KMS-11 (cell line): ENCODE data around the gene OTX2.

Experiments
- H2AFZ ChIP-seq: fragments of 200-600 bp; sonication (generic); 2 replicates; pipeline ENCODE4 v1.6.1; 2016; ENCODE audit warnings: antibody characterized with exemption, mixed run types, low read depth
- H3K27ac ChIP-seq: fragments of 200-600 bp; sonication (generic); 2 replicates; pipeline ENCODE4 v1.6.1; 2016; ENCODE audit warnings: mild to moderate bottlenecking, mixed run types
- H3K27me3 ChIP-seq: fragments of 200-600 bp; sonication (generic); 2 replicates; pipeline ENCODE4 v1.6.1; 2017; ENCODE audit warnings: mild to moderate bottlenecking, low read depth, mixed run types, moderate library complexity; ENCODE audit not compliant: insufficient read depth
- H3K36me3 ChIP-seq: fragments of 200-600 bp; sonication (generic); 2 replicates; pipeline ENCODE4 v1.6.1; 2017; ENCODE audit warnings: mild to moderate bottlenecking, mixed run types; ENCODE audit not compliant: insufficient read depth
- H3K4me1 ChIP-seq: fragments of 200-600 bp; sonication (generic); 2 replicates; pipeline ENCODE4 v1.6.1; 2016; ENCODE audit warnings: mild to moderate bottlenecking, low read depth, mixed run types; ENCODE audit not compliant: poor library complexity, severe bottlenecking
- H3K4me2 ChIP-seq: fragments of 200-600 bp; sonication (generic); 2 replicates; pipeline ENCODE4 v1.7.0; 2016; ENCODE audit warnings: mild to moderate bottlenecking, mixed run types
- H3K4me3 ChIP-seq: fragments of 200-600 bp; sonication (generic); IDR thresholded peaks from 2 replicates; pipeline ENCODE4 v1.6.1; 2017; ENCODE audit warnings: low read depth, low read length, mixed read lengths; ENCODE audit not compliant: insufficient read depth
- H3K79me2 ChIP-seq: fragments of 200-600 bp; sonication (generic); 2 replicates; pipeline ENCODE4 v1.6.1; 2016; ENCODE audit warnings: low read depth, mixed run types; ENCODE audit not compliant: insufficient read depth
- H3K9ac ChIP-seq: fragments of 200-600 bp; sonication (generic); 2 replicates; pipeline ENCODE4 v1.6.1; 2016; ENCODE audit warnings: mild to moderate bottlenecking, mixed run types
- H4K20me1 ChIP-seq: fragments of 200-600 bp; sonication (generic); 2 replicates; pipeline ENCODE4 v1.6.1; 2016; ENCODE audit warnings: mild to moderate bottlenecking, mixed run types; ENCODE audit not compliant: insufficient read depth
- TF ChIP-seq, protein P1 (sequence below): fragments of 200-600 bp; sonication (generic); conservative IDR thresholded peaks from 2 replicates; pipeline ENCODE4 v1.6.1; 2017; ENCODE audit warnings: low read depth, mild to moderate bottlenecking, antibody characterized with exemption, low read length, moderate library complexity, mixed read lengths

OTX2 gene

GRCh38 chr14:56796259-56796658 is 14.0 kb downstream of the OTX2 start:
- Histone ChIP-seq H3K9ac (no peak overlapping the region), H3K36me3 (no peaks in the 10 kb centered on the region), H3K79me2 (no peaks in the 10 kb centered on the region), H3K4me3 (no peak overlapping the region), H3K4me1 (no peaks in the 10 kb centered on the region), H3K27me3 (no peaks in the 10 kb centered on the region), H4K20me1 (no peaks in the 10 kb centered on the region), H3K27ac (no peak overlapping the region), H3K4me2 (no peak overlapping the region), H2AFZ (no peak overlapping the region)
- TF ChIP-seq, protein P1, sequence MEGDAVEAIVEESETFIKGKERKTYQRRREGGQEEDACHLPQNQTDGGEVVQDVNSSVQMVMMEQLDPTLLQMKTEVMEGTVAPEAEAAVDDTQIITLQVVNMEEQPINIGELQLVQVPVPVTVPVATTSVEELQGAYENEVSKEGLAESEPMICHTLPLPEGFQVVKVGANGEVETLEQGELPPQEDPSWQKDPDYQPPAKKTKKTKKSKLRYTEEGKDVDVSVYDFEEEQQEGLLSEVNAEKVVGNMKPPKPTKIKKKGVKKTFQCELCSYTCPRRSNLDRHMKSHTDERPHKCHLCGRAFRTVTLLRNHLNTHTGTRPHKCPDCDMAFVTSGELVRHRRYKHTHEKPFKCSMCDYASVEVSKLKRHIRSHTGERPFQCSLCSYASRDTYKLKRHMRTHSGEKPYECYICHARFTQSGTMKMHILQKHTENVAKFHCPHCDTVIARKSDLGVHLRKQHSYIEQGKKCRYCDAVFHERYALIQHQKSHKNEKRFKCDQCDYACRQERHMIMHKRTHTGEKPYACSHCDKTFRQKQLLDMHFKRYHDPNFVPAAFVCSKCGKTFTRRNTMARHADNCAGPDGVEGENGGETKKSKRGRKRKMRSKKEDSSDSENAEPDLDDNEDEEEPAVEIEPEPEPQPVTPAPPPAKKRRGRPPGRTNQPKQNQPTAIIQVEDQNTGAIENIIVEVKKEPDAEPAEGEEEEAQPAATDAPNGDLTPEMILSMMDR: no peak

GRCh38 chr14:56795284-56795622 is 15.0 kb downstream of the OTX2 start:
- Histone ChIP-seq H3K4me3 (no peak overlapping the region), H3K4me1 (no peaks in the 10 kb centered on the region), H4K20me1 (no peaks in the 10 kb centered on the region), H3K9ac (no peak overlapping the region), H2AFZ (no peak overlapping the region), H3K27me3 (no peaks in the 10 kb centered on the region), H3K27ac (no peak overlapping the region), H3K4me2 (no peak overlapping the region), H3K79me2 (no peaks in the 10 kb centered on the region), H3K36me3 (no peaks in the 10 kb centered on the region)
- TF ChIP-seq, protein P1: no peak

GRCh38 chr14:56794557-56795283 is 15.6 kb downstream of the OTX2 start:
- no peak overlapping the region for H3K27ac ChIP-seq
- H3K27me3 ChIP-seq: no peaks in the 10 kb centered on the region
- TF ChIP-seq, protein P1: no peak
- H3K79me2 ChIP-seq: no peaks in the 10 kb centered on the region
- H2AFZ ChIP-seq: no peak overlapping the region
- H3K9ac ChIP-seq: no peak overlapping the region
- no peaks in the 10 kb centered on the region for H3K4me1 ChIP-seq
- H3K36me3 ChIP-seq: no peaks in the 10 kb centered on the region
- no peak overlapping the region for H3K4me2 ChIP-seq
- no peak overlapping the region for H3K4me3 ChIP-seq
- H4K20me1 ChIP-seq: no peaks in the 10 kb centered on the region

DNA sequence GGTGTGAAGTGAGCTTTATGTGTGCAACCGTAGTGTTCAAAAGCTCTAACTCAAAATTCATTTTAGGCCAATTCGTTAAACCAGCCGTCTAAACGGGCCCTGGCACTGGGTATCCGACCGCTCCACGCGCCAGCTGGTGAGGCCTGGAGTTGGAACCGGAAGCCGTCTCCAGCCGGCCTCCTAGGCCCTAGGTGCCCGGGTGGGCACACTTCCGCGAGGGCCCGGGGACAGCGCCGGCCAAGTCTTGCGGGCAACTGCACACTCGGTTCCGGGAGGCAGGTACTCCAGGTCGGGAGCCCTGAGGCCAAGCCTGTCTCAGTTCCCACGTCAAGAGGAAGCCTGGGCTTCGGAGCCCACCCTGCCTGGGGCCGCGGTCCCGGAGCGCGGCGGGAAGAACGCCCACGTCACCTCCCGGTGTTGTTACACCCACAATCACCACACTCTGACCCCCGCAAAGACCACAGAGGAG is 16.2 kb downstream of the OTX2 start:
- no peak overlapping the region for H2AFZ ChIP-seq
- TF ChIP-seq, protein P1: no peak
- H3K79me2 ChIP-seq: no peaks in the 10 kb centered on the region
- no peaks in the 10 kb centered on the region for H4K20me1 ChIP-seq
- no peak overlapping the region for H3K9ac ChIP-seq
- H3K27ac ChIP-seq: no peak overlapping the region
- no peaks in the 10 kb centered on the region for H3K36me3 ChIP-seq
- no peak overlapping the region for H3K4me3 ChIP-seq
- no peaks in the 10 kb centered on the region for H3K27me3 ChIP-seq
- H3K4me1 ChIP-seq: no peaks in the 10 kb centered on the region
- no peak overlapping the region for H3K4me2 ChIP-seq
